GF-D8 (cell line): ENCODE measurements around the gene RCL1.

ENCODE experiments used
- DNase-seq: peaks from one replicate; lab custom pipeline; 2025; lab: John Stamatoyannopoulos, UW

RCL1 gene

DNA sequence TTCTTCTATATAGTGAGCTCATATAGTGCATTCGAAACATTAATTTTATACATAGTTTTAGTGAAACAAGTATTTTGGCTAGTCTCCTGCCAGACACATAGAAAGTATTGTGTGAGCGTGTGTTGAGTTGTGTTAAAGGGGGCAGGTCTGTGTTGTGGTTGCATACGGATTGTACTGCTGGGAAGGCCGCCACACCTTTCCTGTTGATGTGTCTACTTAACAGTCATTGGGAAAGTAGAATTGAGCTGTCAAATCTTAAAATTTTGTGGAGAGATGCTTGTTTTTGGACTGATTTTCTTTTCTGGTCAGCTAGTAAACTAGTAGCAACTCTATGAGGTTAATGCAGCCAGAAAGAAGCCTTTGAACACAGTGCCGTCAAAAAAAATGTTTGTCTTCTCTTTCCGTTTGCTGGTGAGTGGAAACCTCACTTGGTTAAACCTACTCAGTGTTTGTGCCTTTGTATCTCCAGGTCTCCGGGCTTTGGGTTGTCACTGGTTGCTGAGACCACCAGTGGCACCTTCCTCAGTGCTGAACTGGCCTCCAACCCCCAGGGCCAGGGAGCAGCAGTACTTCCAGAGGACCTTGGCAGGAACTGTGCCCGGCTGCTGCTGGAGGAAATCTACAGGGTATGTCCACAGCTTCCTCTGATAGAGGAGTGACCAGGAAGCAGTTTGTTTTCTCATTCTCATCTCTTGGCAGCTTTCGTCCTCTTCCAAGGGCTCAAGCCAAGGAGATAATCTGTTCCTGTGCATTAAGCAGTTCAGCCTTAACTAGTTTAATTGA is 51.5 kb downstream of the RCL1 start:
- DNase-seq, result no peak

DNA sequence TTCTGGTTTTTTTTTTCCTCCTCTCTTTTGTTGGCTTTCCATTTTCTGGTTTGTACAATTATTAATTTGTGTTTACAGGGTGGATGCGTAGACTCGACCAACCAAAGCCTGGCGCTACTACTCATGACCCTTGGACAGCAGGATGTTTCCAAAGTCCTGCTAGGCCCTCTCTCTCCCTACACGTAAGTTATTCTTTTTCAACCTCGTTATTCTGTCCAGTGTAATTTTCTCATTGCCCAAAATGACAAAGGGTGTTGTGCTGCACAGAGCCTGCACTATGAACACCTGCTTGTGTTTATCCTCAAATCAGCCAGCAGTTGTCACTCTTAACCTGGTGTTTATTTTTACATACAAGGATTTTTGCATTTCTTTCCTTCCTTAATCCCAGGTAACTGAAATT is 56.6 kb downstream of the RCL1 start:
- no peak for DNase-seq

DNA sequence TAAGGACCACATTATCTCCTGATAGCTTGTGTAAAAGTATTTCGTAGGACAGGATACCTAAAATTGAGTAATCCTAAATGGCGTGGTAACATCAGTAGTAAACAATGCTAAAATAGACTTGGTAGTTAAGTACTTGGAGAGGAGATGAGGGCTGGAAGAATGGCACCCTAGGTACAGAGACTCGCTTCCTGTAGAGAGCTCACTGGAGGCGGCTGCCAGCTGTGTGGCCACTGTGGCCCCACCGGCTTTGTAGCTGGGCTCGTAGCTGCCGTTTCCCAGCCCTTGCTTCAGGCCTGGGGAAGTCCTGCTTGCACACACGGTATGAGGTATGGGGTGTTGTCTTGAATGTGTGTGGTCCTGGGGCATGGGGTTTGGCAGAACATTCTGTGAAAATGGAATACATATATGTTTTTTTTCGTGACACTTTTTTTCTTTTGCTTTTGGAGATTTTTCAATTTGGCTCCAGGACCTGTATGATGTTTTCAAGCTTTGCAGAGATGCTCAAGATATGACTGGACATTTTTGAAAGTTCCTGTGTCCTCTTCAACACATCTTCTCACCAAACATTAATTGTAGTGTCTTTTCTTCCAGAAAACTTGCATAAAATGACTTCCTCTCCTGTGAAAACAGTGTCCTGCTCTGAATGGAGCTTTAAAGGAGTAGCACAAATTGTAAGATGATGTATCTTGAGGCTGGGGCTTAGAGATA is 58.0 kb downstream of the RCL1 start:
- DNase-seq, result peak; percentile 30

DNA sequence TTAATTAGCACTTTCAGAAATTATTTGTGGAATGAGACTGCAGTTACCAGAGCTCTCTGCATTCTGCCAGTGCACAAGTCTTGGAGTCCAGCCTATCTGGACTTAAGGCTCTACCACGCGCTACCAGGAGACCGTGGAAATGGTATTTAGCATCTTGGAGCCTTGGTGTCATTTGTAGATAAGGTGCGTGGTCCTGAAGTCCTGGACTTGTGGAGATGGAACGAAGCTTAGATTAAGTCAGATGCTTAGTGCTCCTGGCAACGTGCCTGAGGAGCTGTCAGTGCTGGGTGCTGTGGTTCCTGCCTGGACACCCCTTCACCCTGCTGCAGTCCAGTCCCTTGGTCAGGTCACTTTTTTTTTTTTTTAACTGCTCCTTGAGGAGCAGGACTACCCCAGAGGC is 59.7 kb downstream of the RCL1 start:
- no peak for DNase-seq

DNA sequence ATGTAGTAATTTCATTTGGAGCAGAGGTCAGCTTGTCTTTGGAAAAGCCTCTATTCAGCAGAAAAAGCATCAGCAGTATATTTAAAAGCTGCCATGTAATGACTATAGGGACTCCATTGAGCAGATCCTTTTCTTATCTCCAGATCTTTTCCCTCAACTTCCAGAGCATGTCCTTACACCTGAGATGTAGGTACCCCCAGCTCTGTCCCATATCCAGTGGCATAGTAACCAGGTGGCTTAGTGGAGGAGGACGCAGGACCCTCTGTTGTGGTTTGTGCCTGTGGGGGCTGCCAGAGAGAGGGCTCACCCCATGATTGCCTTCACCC is 61.5 kb downstream of the RCL1 start:
- DNase-seq, result no peak

DNA sequence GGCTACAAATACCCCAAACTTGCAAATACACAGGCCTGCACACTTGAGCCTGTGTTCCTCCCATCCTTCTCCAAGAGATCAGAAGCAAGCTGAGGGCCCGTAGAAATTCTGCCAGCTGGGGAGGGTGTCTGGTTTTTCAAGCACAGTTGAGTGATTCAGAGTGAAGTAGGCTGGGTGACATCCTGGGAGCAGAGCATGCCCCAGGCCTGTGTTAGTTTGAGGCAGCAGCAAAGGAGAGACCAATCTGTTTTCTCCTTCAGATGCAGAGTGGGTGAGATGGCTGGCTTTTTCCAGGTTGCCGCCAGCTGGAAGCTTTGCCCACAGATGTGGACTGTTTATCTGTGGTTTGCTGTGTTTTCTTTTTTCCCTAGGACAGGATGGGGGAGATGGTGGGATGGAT is 63.1 kb downstream of the RCL1 start:
- DNase-seq, result no peak

DNA sequence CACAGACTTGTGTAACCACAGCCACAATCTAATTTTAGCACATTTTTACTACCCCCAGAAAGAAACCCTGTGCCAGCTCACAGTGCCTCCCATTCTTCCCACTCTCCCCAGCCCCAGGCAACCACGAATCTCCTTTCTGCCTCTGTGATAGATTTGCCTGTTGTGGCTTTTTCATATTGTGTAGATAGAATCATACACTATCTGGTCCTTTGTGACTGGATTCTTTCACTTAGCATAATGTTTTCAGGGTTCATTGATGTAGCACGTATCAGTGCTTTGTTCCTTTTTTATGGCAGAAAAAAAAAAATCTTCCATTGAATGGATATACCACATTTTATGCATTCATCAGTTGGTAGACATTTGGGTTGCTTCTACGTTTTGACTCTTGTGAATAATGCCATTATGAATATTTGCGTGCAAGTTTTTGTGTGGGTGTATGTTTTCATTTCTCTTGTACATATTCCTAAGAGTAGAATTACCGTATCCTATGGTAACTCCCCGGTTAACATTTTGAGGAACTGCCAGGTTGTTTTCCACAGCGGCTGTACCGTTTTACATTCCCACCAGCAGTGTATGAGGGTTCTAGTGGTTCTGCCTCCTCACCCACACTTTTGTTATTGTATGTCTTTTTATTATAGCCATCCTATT is 64.5 kb downstream of the RCL1 start:
- no peak for DNase-seq

DNA sequence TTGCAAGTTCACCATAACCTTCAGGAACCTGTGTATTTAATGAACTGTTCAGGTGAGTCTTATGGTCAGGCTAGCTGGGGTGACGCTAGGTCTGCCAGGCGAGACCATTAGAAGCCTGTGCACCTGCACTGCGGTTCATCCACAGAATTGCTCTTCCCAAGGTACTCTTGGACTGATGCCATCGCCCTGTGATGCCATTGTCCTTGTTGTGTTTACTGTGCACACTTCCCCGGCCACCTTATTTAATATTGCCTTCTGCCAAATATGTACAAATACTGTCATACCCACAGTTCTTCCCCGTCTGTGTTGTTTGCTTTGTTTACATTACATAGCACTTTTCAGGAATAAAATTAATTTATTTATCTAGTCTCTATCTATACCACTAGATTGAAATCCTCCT is 66.3 kb downstream of the RCL1 start:
- no peak for DNase-seq

DNA sequence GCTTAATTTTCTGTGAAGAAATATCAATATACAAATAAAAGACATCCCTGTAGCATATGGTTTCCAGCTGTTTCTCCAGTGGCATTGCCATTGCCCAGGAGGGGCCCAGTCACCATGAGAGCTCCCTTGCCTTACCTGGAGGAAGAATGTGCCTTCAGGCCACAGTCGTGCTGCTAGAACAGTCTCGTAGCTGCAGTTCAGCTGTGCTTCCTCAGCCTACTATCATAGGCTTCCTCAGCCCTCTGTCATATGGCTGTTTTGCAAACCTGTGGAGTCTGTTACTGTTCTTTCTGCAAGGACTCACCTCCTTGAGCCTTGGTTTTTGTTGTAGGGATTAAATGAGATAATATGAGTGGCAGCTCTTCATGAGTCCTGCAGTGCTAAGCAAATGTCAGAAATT is 67.6 kb downstream of the RCL1 start:
- DNase-seq, result no peak

DNA sequence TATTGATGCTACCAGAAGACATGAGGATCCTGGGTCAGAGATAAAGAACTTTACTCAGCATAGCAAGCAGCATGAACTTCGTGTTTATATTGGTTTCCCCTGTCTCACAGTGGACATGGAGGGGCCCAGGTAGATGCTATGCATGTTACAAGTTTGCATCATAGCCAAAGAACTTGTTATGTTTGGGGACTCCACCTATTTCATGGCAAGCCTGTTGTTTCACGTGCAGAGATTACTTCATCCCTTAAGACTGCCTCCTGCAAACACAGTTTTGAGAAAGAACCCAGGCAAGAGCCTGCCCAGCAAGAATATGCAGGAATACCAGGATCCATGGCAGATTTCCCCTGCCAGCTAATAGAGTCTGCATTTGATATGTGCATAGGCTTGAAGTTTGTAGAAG is 68.4 kb downstream of the RCL1 start:
- no peak for DNase-seq

DNA sequence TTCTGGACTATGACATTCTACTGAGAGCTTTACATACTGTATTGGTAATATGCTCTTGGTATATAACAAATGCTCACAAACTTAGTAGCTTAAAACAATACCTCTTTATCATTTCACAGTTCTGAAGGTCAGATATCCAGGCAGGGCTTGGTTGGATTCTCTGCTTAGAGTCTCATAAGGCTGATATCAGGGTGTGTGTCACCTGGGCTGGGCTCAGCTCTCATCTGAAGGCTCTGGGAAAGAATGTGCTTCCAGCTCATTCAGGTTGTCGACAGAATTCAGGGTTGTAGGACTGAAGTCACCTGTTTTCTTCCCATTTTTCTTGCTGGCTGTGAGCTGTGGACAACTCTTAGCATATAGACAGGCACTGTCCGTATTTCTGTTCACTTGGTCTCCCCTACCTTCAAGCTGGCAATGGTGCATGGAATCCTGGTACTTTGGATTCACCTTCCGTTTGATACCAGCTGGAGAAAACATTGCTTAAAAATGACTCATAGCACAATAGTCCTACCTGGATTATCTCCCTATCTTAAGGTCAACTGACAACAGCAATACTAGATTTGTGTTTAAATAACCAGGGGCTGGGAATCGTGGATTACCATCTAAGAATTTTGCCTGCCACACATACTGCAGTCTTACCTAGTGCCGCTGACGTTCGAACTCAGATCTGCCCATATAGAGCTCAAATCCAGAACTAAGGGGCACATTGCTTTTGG is 69.2 kb downstream of the RCL1 start:
- DNase-seq, result no peak

DNA sequence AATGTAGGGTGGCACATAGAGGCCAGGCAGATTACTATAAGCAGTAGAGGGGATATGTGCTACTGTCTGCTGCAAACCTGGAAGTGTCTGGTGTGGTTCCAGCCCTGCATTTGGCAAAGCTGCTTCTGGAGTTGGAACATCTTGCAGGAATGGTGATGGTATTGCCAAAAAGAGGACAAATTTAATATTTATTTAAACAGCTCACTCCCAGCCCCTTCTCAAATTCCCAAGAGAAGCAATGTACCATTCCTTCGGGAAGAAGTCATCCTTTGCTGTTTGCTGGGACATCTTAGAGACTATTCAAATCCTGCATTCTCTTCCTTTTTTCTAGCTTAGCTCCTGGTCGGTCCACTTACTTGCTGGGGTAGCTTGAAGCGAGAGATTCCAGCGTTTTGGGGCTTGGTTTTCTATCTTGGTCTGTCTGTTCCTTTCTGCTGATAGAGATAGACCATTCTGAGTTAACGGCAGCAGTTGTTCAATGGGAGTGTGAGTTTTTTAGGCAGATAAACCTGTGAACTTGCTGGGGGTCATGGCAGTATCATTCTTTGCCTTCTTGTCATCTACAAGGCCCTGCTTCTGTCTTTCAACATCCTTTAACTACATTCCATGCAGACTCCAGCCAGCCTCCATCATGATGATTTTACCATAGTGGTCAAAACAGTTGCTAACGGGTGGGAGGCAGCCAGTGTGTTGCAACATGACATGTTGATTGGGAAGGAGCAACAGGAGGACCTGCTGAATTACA is 69.9 kb downstream of the RCL1 start:
- DNase-seq, result no peak

DNA sequence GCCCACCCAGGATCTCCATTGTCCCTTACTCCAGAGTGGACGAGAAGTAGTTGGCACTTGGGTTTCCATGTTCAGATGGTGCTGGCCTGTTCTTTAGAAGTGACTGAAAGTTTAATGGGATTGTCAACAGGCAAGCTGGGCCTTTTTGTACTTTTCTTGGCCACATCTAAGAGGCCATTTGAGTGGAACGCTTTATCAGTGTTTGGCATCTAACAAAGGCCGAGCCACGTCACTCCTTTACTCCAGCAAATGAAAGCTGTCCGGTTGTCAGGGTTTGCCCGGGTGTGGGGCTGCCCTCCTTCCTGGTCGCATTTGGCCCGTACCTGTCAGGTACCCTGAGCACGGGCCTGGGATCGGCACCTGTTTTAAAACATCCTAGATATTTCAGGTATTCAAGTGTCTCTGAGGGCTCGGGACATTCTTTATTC is 71.5 kb downstream of the RCL1 start:
- DNase-seq, result no peak

DNA sequence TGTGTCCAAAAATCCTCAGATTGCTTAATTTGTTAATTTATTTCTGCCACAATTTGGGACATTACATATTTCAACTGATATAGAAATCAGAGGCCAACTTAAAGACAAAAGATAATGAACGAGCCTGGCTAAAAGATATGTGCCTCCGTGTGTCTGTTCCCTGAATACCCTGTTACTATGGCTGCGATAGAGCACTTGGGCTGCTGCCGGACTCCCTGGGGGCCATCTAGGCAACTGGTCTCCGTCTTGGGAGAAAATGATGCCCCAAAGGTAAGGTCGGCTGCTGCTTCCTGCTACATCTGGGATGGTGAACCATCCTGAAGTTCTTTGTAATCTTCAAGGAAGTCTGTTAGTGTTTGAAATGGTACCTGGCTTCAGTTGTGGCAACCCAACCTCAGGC is 72.0 kb downstream of the RCL1 start:
- DNase-seq, result no peak

DNA sequence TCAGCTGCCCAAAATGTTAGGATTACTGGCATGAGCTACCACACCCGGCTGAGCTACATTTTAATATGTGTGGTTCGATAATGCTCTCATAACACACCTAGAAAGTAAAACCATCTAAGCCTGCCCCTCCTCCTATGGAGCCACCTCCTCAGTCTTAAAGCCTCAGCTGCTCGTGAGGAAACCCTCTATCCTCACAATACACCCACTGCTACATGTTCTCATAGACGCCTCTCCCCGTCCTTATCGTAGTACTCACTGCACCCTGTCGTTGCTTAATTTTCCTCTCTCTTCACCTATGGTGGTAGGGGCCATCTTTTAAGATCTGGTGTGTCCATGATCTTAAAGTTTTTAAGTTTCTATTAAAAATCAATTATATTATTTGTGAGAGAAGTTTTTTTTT is 72.9 kb downstream of the RCL1 start:
- no peak for DNase-seq

DNA sequence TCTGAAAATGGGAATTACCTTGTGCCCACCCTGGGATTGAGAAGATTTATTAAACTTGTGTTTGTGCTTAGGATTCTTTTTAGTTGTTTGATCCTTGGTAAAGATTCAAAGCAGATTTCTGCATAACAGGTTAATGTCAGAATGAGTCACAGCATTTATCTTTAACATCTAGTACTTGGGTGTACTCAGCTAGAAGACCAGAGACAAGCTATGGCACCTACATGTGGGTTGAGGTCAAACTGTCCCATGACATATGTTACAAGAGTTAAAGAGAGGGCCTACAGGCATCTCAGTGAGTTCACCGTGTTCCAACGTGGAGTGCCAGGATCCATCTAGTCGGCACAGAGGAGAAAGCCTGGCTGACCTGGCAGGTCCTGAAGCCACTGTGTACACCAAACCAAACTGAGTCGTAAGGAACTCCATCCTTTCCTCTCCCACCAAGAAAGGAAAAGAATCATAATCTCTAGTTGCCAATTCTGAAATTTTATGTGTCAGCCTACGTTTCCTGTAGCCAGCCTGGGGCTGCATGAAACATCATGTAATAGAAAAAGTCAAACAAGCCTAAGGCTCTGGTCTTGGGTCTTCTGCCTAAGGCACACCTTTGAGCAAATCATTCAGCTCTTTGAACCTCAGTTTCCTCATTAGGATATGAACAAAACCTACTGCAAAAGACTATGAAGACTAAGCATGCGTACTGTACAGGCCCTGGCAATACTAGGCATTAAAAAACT is 73.7 kb downstream of the RCL1 start:
- DNase-seq, result no peak

DNA sequence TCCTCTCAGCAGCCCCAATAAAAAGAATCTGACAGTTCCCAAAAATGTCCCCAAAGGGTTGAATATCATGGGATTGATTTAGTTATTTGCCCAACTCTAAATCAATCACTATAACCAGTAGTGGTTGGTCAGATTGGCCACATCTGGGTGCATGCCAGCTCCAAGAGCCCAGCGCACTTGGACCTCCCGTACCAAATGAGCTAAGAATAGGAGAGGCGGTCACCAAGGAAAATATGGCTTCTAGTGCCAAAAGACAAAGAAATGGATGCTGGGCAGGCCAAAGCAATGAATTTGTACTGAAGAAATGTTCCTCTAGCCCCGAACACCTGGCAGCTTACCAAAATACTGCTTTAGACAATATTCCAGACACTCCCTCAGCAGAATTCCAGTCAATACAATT is 80.3 kb downstream of the RCL1 start:
- no peak for DNase-seq

DNA sequence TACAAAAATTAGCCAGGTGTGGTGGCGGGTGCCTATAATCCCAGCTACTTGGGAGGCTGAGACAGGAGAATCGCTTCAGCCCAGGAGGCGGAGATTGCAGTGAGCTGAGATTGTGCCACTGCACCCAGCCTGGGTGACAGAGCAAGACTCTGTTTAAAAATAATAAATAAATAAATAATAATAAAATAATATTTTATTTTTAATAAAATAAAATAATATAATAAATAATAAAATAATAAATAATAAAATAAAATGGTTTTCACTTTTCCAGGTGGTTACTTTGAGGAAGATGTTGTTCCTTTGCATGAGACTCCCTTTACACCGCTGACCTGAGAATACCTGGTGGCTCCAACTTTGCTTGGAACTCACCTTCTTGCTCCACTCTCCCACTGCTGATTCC is 82.8 kb downstream of the RCL1 start:
- DNase-seq, result no peak

DNA sequence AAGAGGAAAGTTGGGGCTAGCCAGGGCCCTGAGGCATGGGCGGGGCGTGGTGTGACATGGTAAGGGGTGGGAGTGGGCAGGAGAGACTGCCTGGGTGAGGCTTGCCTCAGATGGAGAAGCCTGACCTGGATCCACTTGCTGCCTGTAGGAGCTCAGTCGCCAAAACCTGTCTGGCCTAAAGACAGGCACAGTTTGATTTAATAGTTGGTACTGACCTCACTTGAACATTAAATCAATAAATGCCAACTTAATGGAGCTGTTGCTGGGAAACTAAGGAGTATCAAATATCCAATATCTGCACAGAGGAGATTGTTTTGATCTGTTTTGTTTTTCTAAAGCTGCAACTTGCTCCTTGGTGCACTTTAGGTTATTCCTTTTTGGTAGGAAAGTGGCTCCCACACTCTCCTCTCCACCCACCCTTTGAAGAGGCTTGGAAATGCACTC is 86.4 kb downstream of the RCL1 start:
- DNase-seq, result no peak

DNA sequence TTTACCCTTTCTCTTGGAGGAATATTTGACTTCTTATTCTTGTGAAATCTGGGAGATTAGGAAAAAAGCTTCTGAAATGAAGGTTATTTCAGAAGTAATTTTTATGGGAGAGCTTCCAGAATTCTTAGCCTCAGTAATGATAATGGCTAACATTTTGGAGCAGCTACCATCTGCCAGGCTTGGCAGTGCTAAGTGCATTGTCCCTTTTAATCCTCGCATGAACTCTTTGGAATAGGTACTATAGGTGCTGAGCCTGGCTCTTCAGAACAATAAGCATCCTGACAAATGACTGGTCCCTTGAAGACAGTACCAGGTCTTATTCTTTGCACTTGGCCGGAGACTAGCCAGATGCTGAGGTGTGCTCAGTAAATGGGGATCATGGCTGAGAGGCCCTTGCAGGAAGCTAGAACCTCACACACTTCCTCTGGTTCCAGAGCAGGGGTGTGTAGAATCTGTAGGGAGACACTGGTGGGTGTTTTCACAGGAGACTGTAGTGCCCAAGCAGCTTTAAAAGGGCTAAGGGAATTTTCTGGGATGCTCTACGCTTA is 90.7 kb downstream of the RCL1 start:
- DNase-seq, result no peak

DNA sequence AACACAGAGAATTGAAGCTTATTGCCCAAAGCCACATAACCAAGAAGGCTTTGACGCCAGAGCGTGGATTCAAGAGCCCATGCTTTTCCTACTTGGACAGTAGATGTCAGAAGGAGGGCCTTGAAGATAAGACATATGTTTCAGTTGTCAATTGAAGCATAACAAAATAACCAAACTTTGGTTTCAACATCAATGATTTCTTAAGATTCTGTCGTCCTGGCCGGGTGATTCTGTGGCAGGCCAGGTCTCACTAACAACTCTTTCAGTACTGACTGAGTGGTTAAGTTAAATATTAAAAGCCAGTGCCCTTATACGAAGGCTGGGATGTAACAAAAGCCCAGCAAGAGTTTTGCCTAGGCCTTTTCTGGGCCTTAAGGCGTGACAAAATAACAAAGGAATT is 94.0 kb downstream of the RCL1 start:
- DNase-seq, result peak; percentile 56
